Lung (tissue), 12 donors: ENCODE data around the gene POLDIP2. TPM values are rescaled to one million over a fixed set of nuclear protein-coding genes. Genes with fewer than 3 reads are reported as not detected.

Experiments
- ATAC-seq: fragments of 200-7000 bp; cut with Tn5 transposase; one replicate; pipeline ENCODE4 v1.9.1; 2020; ENCODE audit warnings: moderate number of reproducible peaks; ENCODE audit not compliant: insufficient read depth, low FRiP score
- DNase-seq, 3 donors: peaks; one replicate each; pipeline ENCODE4 v3.0.0-alpha.2; 2013 to 2017
- H3K27ac ChIP-seq, 2 donors: one replicate each; pipeline ENCODE4 v1.5.1; 2013; ENCODE audit warnings: mild to moderate bottlenecking in 2 of 2, moderate library complexity in 2 of 2, control low read depth in 1 of 2, inconsistent platforms in 1 of 2, low read depth in 1 of 2, low read length in 1 of 2
- H3K27me3 ChIP-seq, 3 donors: one replicate each; pipeline ENCODE4 v1.5.1; 2013; ENCODE audit warnings: low read length in 2 of 3; ENCODE audit not compliant: control insufficient read depth in 3 of 3, insufficient read depth in 3 of 3
- H3K36me3 ChIP-seq, 4 donors: one replicate each; pipeline ENCODE4 v1.5.1; 2013; ENCODE audit warnings: low read length in 4 of 4, mild to moderate bottlenecking in 1 of 4, moderate library complexity in 1 of 4; ENCODE audit not compliant: control insufficient read depth in 4 of 4, insufficient read depth in 4 of 4
- H3K4me1 ChIP-seq, 5 donors: one replicate each; pipeline ENCODE4 v1.5.1; 2013; ENCODE audit warnings: low read length in 5 of 5, mild to moderate bottlenecking in 2 of 5, moderate library complexity in 1 of 5; ENCODE audit not compliant: control insufficient read depth in 5 of 5, insufficient read depth in 5 of 5
- H3K4me3 ChIP-seq: one replicate; pipeline ENCODE4 v1.5.1; 2013; ENCODE audit warnings: mild to moderate bottlenecking, control low read depth, moderate library complexity
- H3K9ac ChIP-seq, 2 donors: one replicate each; pipeline ENCODE4 v1.5.1; 2013; ENCODE audit warnings: low read length in 2 of 2, control low read depth in 1 of 2; ENCODE audit not compliant: insufficient read depth in 1 of 2
- H3K9me3 ChIP-seq, 4 donors: one replicate each; pipeline ENCODE4 v1.5.1; 2013; ENCODE audit warnings: low read length in 3 of 4, mild to moderate bottlenecking in 1 of 4, moderate library complexity in 1 of 4; ENCODE audit not compliant: control insufficient read depth in 4 of 4, insufficient read depth in 3 of 4
- CTCF ChIP-seq: IDR thresholded peaks from 2 replicates; pipeline ENCODE4 v1.5.1; 2012; ENCODE audit warnings: mild to moderate bottlenecking; ENCODE audit errors: control extremely low read depth, extremely low read depth
- WGBS, 2 donors: extraction: QIAGEN DNeasy Blood & Tissue Kit; methylation state at CpG; one replicate each; pipeline ENCODE4 v1.1.7; 2013; 5-methylcytosine and 5-hydroxymethylcytosine counted together
- polyA plus RNA-seq, 2 donors: library from polyadenylated mRNA; stranded (reverse); fragments of 200-250 nt; gene quantifications; one replicate each; pipeline ENCODE4 v1.2.1, GENCODE V29; 2013
- total RNA-seq, 2 donors: library from RNA; depleted of rRNA in 1 of 2; stranded (reverse); fragments of >200 nt in 1 of 2; gene quantifications; one replicate each; pipeline ENCODE4 v1.2.1, GENCODE V29; 2014 to 2021
- donor health status: control.
- donor health status: control.
- donor health status: Bipolar disorder and iron deficiency.
- donor health status: healthy.
- donor health status: DM: yes; HTN: yes; CAD: no.

Gene POLDIP2
- total and polyA plus RNA-seq, 4 donors = 38.7 to 82.6 (median 62.3) TPM

- Histone ChIP-seq H3K9me3 (no peaks in the 10 kb centered on the region), H3K4me3 (no peak overlapping the region), H3K27me3 (no peaks in the 10 kb centered on the region), H3K4me1 (peaks cover 0 to 5% (median 3%) of the 10 kb centered on the region in 5 donors), H3K36me3 (peaks cover 3 to 28% (median 10%) of the 10 kb centered on the region in 4 donors), H3K9ac (no peak overlapping the region), H3K27ac (peak overlapping the region in 1 of 2 donors; percentile 13)
- 68 to 79% methylated on average over 5 of the region's 5 CpGs for WGBS, 2 donors
- DNase-seq (no peak), ATAC-seq (no peak)
- no peak for TF ChIP-seq CTCF
Measured at GRCh38 chr17:28325211-28325610, 32.1 kb downstream of the POLDIP2 start.

GRCh38 chr17:28324781-28325180 is 32.5 kb downstream of the POLDIP2 start:
- 52 to 72% methylated on average over 3 of the region's 3 CpGs for WGBS, 2 donors
- Histone ChIP-seq H3K9me3 (no peaks in the 10 kb centered on the region), H3K4me1 (peaks cover 0 to 7% (median 5%) of the 10 kb centered on the region in 5 donors), H3K9ac (no peak overlapping the region), H3K4me3 (no peak overlapping the region), H3K36me3 (peaks cover 3 to 28% (median 9%) of the 10 kb centered on the region in 4 donors), H3K27ac (no peak overlapping the region), H3K27me3 (no peaks in the 10 kb centered on the region)
- ATAC-seq = no peak
- no peak for TF ChIP-seq CTCF
- no peak for DNase-seq

- H3K27me3 ChIP-seq = no peaks in the 10 kb centered on the region
- H3K9ac ChIP-seq = no peak overlapping the region
- TF ChIP-seq CTCF = no peak
- WGBS, 2 donors = 68 to 74% methylated on average over 5 of the region's 5 CpGs
- ATAC-seq (no peak), DNase-seq (no peak)
- H3K27ac ChIP-seq = no peak overlapping the region
- H3K36me3 ChIP-seq = peaks cover 3 to 25% (median 8%) of the 10 kb centered on the region in 4 donors
- no peaks in the 10 kb centered on the region for H3K9me3 ChIP-seq
- no peak overlapping the region for H3K4me3 ChIP-seq
- H3K4me1 ChIP-seq = peaks cover 0 to 11% (median 5%) of the 10 kb centered on the region in 5 donors
Measured at GRCh38 chr17:28324267-28324745, 33.0 kb downstream of the POLDIP2 start.
